Measurements from ENCODE around the gene ZNF683. TPM values are rescaled to one million over a fixed set of nuclear protein-coding genes. Genes with fewer than 3 reads are reported as not detected.

The ZNF683 gene
- total RNA-seq, 3 donors from 2014 or later, result 0.48 to 0.59 TPM; not detected in 1

DNA sequence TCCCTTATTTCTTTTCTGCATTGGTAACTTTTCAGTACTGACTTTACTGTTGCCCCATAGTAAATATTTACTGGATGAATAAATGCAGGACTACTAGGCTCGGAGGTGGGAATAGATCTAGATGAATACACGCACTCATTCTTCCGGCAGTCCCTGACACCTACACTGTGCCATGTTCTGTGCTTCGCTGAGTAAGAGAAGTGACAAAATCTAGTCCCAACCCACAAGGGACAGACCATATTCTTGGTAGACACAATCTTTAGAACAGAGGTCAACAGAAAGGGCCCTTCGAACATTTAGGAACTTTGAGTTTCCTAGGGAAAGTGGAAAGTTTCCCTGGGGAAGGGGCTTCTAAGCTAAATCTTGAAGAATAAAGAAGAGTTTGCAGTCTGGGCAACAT lies 58.0 kb downstream of the ZNF683 start:
- H3K27ac ChIP-seq, result no peak overlapping the region
- no peaks in the 10 kb centered on the region for H3K4me1 ChIP-seq
- no peak for DNase-seq (ENCODE audit: low spot score in 2 of 2)
- no peak overlapping the region for H3K4me3 ChIP-seq
- no peaks in the 10 kb centered on the region for H3K27me3 ChIP-seq
- no peaks in the 10 kb centered on the region for H3K36me3 ChIP-seq
- H3K9me3 ChIP-seq, result no peaks in the 10 kb centered on the region
- intact Hi-C loops (cut with DNase I; ENCODE audit: low total_unique reads), result no loop called here
- TF ChIP-seq POLR2AphosphoS5 (IDR thresholded peaks at IDR 0.05) (no peak), POLR2A (IDR thresholded peaks at IDR 0.05) (no peak)
- TF ChIP-seq, protein P1, sequence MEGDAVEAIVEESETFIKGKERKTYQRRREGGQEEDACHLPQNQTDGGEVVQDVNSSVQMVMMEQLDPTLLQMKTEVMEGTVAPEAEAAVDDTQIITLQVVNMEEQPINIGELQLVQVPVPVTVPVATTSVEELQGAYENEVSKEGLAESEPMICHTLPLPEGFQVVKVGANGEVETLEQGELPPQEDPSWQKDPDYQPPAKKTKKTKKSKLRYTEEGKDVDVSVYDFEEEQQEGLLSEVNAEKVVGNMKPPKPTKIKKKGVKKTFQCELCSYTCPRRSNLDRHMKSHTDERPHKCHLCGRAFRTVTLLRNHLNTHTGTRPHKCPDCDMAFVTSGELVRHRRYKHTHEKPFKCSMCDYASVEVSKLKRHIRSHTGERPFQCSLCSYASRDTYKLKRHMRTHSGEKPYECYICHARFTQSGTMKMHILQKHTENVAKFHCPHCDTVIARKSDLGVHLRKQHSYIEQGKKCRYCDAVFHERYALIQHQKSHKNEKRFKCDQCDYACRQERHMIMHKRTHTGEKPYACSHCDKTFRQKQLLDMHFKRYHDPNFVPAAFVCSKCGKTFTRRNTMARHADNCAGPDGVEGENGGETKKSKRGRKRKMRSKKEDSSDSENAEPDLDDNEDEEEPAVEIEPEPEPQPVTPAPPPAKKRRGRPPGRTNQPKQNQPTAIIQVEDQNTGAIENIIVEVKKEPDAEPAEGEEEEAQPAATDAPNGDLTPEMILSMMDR (IDR thresholded peaks at IDR 0.05), result no peak

Other genes with a start within 250 kb of the ZNF683 start
- 1 to 10 TPM; 3.4 to 9.1 (median 6.2) TPM for gene FAM110D, start 213.7 kb downstream of the ZNF683 start, total RNA-seq
- not detected for gene C1orf232, start 203.8 kb downstream of the ZNF683 start, total RNA-seq
- gene ZNF593, start 202.8 kb downstream of the ZNF683 start, total RNA-seq, result 10 to 100 TPM; 26.4 to 39.7 (median 31.9) TPM
- gene ZNF593OS, start 200.9 kb downstream of the ZNF683 start, total RNA-seq, result not detected
- 10 to 100 TPM in 2 of 3 donors, 1 to 10 TPM in 1; 2.2 to 28.2 (median 22.3) TPM for gene CNKSR1, start 195.3 kb downstream of the ZNF683 start, total RNA-seq
- not detected for gene CATSPER4, start 182.1 kb downstream of the ZNF683 start, total RNA-seq
- 10 to 100 TPM in 1 of 3 donors, 1 to 10 TPM in 2; 4.8 to 11.7 (median 7.5) TPM for gene CEP85, start 138.6 kb downstream of the ZNF683 start, total RNA-seq
- 10 to 100 TPM; 27.5 to 55.7 (median 50.1) TPM for gene SH3BGRL3, start 92.7 kb downstream of the ZNF683 start, total RNA-seq
- gene UBXN11, start 66.1 kb downstream of the ZNF683 start, total RNA-seq, result 10 to 100 TPM; 15.0 to 25.5 (median 24.9) TPM
- gene CD52, start 54.8 kb downstream of the ZNF683 start, total RNA-seq, result 10 to 100 TPM in 2 of 3 donors, 1 to 10 TPM in 1; 8.3 to 12.8 (median 12.3) TPM
- gene CRYBG2, start 18.6 kb downstream of the ZNF683 start, total RNA-seq, result under 1 TPM in 1 of 3 donors, not detected in 2; 0.66 TPM
- not detected for gene LIN28A, start 38.1 kb upstream of the ZNF683 start, total RNA-seq
- 10 to 100 TPM; 37.0 to 85.9 (median 42.9) TPM for gene DHDDS, start 59.6 kb upstream of the ZNF683 start, total RNA-seq
- 100 to 1,000 TPM; 192 to 261 (median 204) TPM for gene HMGN2, start 99.7 kb upstream of the ZNF683 start, total RNA-seq
- gene RPS6KA1, start 157.0 kb upstream of the ZNF683 start, total RNA-seq, result 10 to 100 TPM; 12.5 to 43.0 (median 30.8) TPM